GM19468 (cell line): ENCODE measurements around the gene PAQR3.

Experiments used
- ATAC-seq: cut with Tn5 transposase; IDR thresholded peaks from one replicate; pipeline ENCODE4 v1.9.1; 2021; ENCODE audit warnings: mild to moderate bottlenecking, moderate library complexity, moderate number of reproducible peaks; ENCODE audit not compliant: unreplicated experiment; ENCODE audit errors: extremely low read depth

The PAQR3 gene

GRCh38 chr4:78864405-78865024, 74.7 kb downstream of the PAQR3 start:
- no peak for ATAC-seq

- peak; percentile 10 for ATAC-seq
Observed at GRCh38 chr4:78863991-78864390, 75.2 kb downstream of the PAQR3 start.

- ATAC-seq, result peak; percentile 27
Observed at GRCh38 chr4:78863254-78863869, 75.9 kb downstream of the PAQR3 start.

GRCh38 chr4:78862314-78862737, 76.9 kb downstream of the PAQR3 start:
- ATAC-seq, result no peak
